GM21576 (cell line): ENCODE data around the gene WFDC12.

ENCODE experiments used
- ATAC-seq: cut with Tn5 transposase; IDR thresholded peaks from one replicate; pipeline ENCODE4 v1.9.1; 2021; ENCODE audit warnings: mild to moderate bottlenecking, moderate library complexity; ENCODE audit not compliant: unreplicated experiment

WFDC12 gene

GRCh38 chr20:45094201-45094600, 30.1 kb downstream of the WFDC12 start:
- no peak for ATAC-seq

DNA sequence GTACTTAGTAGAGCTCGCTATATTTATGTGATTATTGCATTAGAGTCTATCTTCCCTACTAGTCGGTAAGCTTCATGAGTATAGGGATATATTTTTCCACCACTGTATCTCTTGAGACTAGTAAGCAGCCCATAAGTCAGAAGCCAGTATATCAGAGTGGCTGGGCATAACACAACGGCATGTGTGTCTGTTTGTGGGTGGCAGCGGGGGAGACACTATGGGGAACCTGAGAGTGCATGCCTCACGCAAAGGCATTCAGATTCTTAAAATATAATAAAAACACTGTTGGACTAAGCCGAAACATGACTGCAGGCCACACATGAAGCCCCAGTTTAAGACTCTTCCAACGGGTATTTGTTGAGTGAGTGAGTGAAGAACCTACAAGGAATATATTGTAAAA, 31.4 kb downstream of the WFDC12 start:
- no peak for ATAC-seq

GRCh38 chr20:45091366-45091765, 32.9 kb downstream of the WFDC12 start:
- no peak for ATAC-seq

- ATAC-seq: no peak
These were observed 33.8 kb downstream of the WFDC12 start for GRCh38 chr20:45090481-45090880.

DNA sequence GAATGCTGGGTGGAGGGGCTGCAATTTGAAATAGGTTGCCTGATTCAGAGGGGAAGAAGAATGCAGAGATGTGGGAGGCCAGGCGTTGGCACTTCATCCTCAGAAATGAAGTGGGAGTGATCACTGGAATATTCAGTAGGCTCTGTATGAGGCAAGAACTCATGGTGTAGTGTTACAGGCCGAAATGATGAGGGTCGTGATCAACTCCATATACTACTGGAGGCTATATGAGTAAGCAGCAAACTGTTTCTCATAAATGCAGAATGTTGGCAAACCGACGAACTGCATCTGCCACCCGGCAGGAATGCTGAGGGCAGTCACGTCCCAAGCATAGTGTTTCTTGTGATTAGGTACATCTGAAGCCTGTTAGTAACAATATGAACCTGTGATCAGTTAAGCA, 36.0 kb downstream of the WFDC12 start:
- no peak for ATAC-seq

DNA sequence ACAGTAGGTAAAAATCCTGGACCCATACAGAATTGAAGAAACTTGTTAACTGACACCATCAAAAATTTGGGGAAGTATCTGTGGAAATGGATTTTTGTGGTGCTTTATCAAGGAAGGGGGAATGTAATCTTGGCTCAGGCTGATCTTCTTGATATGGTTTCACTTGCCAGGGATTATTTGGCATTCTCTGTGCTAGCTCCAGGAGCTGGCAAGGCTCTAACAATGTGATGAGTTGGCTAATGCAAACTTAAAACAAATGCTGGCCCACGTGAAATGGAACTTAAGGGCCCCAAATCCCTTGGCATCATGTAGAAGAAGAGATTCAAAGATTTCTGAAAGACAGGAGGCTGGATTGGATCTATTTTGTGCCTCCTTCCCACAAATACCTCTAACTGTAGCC, 36.5 kb downstream of the WFDC12 start:
- ATAC-seq: no peak

GRCh38 chr20:45087097-45087790, 37.0 kb downstream of the WFDC12 start:
- ATAC-seq: no peak

DNA sequence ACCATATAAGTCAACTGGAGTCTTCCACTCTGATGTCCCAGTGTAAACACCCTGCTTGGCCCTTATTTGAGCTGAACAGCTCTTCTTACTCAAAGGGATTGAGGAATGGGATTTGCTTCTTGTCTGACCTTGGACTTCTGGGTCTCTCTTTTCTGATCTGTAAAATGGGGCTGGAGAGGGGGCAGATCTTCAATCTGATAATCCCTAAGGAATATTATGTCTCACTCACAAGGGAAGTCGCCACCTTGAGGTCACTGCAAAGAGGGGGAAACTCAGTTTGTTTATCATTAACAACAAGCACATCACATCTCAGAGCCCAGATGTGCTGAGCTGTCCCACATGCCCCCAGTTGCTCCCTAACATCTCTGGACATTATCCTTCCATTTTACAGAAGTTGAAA, 38.4 kb downstream of the WFDC12 start:
- ATAC-seq: no peak

- no peak for ATAC-seq
These were observed 39.0 kb downstream of the WFDC12 start for GRCh38 chr20:45085289-45085688.

DNA sequence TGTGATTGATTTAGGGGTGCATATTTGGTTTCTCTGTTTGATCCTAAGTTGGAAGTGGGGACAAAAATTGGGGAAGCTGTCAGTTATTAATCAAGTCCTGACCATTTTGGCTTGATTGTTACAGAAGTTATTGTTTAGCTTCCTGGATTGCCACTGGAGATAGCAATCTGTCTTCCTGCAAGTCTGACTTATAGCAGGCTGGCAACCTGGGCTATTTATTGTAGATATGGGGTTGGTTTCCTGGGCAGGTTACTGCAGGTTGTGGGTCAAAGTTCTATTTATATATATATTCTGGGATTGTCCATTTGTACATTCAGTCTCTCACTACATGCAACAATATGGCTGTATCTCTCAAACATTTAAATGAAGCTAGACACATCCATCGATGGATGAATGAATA, 41.1 kb downstream of the WFDC12 start:
- ATAC-seq: no peak

DNA sequence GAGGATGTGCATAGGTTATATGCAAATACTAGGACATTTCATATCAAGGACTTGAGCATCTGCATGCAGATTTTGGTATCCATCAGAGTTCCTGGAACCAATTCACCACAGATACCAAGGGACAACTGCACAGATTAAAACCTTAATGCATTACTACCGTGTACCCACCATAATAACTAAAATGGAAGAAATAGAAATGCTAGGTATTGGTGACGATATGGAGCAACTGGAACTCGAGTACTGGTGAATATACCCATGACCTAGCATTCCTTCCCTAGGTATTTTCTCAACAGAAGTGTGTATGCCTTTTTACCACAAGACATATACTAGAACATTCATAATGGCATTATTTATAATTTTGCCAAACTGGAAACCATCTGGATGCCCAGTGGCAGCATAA, 41.8 kb downstream of the WFDC12 start:
- ATAC-seq: no peak

- ATAC-seq: no peak
These were observed 43.2 kb downstream of the WFDC12 start for GRCh38 chr20:45080867-45081624.

DNA sequence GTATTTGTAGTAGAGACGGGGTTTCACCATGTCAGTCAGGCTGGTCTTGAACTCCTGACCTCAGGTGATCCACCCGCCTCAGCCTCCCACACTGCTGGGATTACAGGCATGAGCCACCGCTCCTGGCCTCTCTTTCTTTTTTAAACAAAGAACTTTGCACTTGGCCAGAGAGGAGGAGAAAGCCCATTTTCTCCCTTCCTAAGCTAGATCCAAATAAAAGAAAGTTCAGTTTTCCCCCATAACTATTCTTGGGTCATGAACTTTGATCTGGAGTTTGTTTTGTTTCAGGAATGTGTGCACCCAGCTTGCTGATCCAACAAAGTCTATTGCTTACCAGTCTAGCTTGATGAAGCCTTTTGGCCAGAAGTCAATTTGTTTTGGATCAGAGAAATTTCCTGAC, 46.7 kb downstream of the WFDC12 start:
- no peak for ATAC-seq
